Psoas muscle (tissue), 8 donors: Measurements from ENCODE around the gene BCKDHB. TPM values are rescaled to one million over a fixed set of nuclear protein-coding genes. Genes with fewer than 3 reads are reported as not detected.

Experiments used
- ATAC-seq, 4 donors: fragments of 200-7000 bp; cut with Tn5 transposase; one replicate each; pipeline ENCODE4 v1.9.1; 2020; ENCODE audit warnings: moderate library complexity in 3 of 4, mild to moderate bottlenecking in 2 of 4
- DNase-seq, 2 donors: peaks; one replicate each; pipeline ENCODE4 v3.0.0-alpha.2; 2020
- H3K27ac ChIP-seq: fragments of 200-600 bp; one replicate; pipeline ENCODE4 v1.8.0; 2022
- H3K27me3 ChIP-seq, 3 donors: fragments of 200-600 bp in 1 of 3; one replicate each; pipeline versions ENCODE4 v1.6.1 to v1.8.0; 2013 to 2022; ENCODE audit warnings: low read length in 2 of 3, mild to moderate bottlenecking in 2 of 3, moderate library complexity in 1 of 3; ENCODE audit not compliant: insufficient read depth in 3 of 3
- H3K36me3 ChIP-seq, 2 donors: fragments of 200-600 bp in 1 of 2; one replicate each; pipeline versions ENCODE4 v1.6.1 to v1.8.0; 2013 to 2022; ENCODE audit warnings: low read depth in 1 of 2, mild to moderate bottlenecking in 1 of 2, moderate library complexity in 1 of 2; ENCODE audit not compliant: insufficient read depth in 1 of 2
- H3K4me1 ChIP-seq: fragments of 200-600 bp; one replicate; pipeline ENCODE4 v1.8.0; 2022
- H3K4me3 ChIP-seq: fragments of 200-600 bp; one replicate; pipeline ENCODE4 v1.8.0; 2022; ENCODE audit warnings: mild to moderate bottlenecking
- H3K9me3 ChIP-seq: fragments of 200-600 bp; one replicate; pipeline ENCODE4 v1.8.0; 2022
- WGBS, 3 donors: extraction: QIAGEN DNeasy Blood & Tissue Kit; methylation state at CpG; one replicate each; pipeline versions ENCODE4 v1.1.6 to v1.1.7; 2013; 5-methylcytosine and 5-hydroxymethylcytosine counted together
- intact Hi-C, 2 donors: fragments of 100-400 bp; cut with DNase I; formaldehyde crosslinking; loops; one replicate each; pipeline versions ENCODE4 v1.11.0 to v1.14.2; 2022
- polyA plus RNA-seq, 3 donors: library from polyadenylated mRNA; stranded (reverse); fragments of 200-250 nt; gene quantifications; one replicate each; pipeline ENCODE4 v1.2.3, GENCODE V29; 2013
- total RNA-seq, 4 donors: library from RNA; stranded (reverse); fragmentation: NEBNext Ultra II Directional in 2 of 4; extraction: Animal tissue kit (Norgen Biotek cat#: 25700) in 2 of 4; gene quantifications; one replicate each; pipeline versions ENCODE4 v1.2.1 to v1.2.4, GENCODE V29; 2021 to 2023
- TF ChIP-seq, protein P1 (sequence below): fragments of 200-600 bp; IDR thresholded peaks from one replicate; pipeline ENCODE4 v1.8.0; 2022; ENCODE audit warnings: antibody characterized with exemption
- donor health status: healthy with polysubstance abuse.
- donor health status: DM: no; HTN: no; CAD: no; lungs with moderate emphysema.
- donor health status: Bipolar disorder and iron deficiency.
- donor health status: healthy.
- donor health status: DM: yes; HTN: yes; CAD: no.
- donor health status: DM: no; HTN: no; CAD: no.
- donor health status: DM: no; HTN: no; CAD: no.
- donor health status: DM: yes; HTN: yes; CAD: no.

BCKDHB gene
- total and polyA plus RNA-seq, 7 donors = 3.2 to 13.9 (median 6.7) TPM

DNA sequence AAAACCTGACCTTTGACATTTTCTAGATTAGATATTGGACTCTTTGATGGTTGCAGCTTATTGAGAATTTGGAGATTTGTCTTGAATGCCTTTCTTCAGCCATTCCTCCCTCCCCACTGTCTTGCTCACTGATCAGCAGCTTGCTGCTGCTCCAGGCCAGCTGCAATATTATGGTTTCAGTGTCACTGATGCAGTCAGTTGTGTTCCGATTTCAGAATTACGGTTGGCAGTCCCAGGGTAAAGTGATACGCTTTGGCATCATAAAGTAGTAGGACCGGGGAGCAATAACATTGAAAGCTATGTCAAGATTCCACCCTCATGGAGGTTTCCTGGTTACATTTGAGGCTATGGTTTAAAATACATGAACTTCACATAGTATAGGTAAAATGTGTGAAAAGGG, 152.6 kb downstream of the BCKDHB start:
- H3K36me3 ChIP-seq = no peaks in the 10 kb centered on the region

DNA sequence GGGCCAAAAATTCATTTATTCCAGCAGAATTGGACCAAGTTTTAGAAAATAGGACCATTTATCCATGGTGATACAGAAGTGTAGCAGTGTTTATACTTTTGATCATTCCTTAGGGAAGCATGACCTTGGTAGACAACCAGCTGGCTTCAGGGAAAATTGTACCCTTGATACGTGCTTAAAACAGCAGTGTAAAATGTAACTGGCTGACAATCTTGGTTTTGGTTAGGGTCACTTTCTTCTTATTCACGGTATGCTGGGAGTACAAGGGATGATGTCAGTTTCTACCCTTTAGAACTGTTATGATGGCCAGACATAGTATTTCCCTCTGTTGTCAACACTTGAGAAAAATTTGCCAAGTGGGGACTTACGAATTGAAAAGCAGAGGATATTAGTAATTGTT, 157.1 kb downstream of the BCKDHB start:
- Histone ChIP-seq H3K4me1 (peaks cover 5% of the 10 kb centered on the region), H3K27ac (no peak overlapping the region), H3K4me3 (no peak overlapping the region), H3K27me3 (no peaks in the 10 kb centered on the region), H3K36me3 (no peaks in the 10 kb centered on the region), H3K9me3 (no peaks in the 10 kb centered on the region)
- WGBS, 3 donors = 41 to 55% (median 41%) methylated on average over 3 of the region's 3 CpGs
- intact Hi-C loops = no loop called here
- TF ChIP-seq, protein P1, sequence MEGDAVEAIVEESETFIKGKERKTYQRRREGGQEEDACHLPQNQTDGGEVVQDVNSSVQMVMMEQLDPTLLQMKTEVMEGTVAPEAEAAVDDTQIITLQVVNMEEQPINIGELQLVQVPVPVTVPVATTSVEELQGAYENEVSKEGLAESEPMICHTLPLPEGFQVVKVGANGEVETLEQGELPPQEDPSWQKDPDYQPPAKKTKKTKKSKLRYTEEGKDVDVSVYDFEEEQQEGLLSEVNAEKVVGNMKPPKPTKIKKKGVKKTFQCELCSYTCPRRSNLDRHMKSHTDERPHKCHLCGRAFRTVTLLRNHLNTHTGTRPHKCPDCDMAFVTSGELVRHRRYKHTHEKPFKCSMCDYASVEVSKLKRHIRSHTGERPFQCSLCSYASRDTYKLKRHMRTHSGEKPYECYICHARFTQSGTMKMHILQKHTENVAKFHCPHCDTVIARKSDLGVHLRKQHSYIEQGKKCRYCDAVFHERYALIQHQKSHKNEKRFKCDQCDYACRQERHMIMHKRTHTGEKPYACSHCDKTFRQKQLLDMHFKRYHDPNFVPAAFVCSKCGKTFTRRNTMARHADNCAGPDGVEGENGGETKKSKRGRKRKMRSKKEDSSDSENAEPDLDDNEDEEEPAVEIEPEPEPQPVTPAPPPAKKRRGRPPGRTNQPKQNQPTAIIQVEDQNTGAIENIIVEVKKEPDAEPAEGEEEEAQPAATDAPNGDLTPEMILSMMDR = no peak
- ATAC-seq = no peak
- DNase-seq = no peak

More for the DNA sequence above, 152.6 kb downstream of the BCKDHB start:
- DNase-seq = no peak
- TF ChIP-seq, protein P1 = no peak
- Histone ChIP-seq H3K4me1 (peaks cover 6% of the 10 kb centered on the region), H3K27me3 (no peaks in the 10 kb centered on the region), H3K27ac (no peak overlapping the region), H3K9me3 (no peaks in the 10 kb centered on the region), H3K4me3 (no peak overlapping the region)
- peak; percentile 71 to 84 (median 76) for ATAC-seq
- intact Hi-C loops = no loop called here
- WGBS, 3 donors = 25 to 41% (median 27%) methylated on average over 4 of the region's 4 CpGs

DNA sequence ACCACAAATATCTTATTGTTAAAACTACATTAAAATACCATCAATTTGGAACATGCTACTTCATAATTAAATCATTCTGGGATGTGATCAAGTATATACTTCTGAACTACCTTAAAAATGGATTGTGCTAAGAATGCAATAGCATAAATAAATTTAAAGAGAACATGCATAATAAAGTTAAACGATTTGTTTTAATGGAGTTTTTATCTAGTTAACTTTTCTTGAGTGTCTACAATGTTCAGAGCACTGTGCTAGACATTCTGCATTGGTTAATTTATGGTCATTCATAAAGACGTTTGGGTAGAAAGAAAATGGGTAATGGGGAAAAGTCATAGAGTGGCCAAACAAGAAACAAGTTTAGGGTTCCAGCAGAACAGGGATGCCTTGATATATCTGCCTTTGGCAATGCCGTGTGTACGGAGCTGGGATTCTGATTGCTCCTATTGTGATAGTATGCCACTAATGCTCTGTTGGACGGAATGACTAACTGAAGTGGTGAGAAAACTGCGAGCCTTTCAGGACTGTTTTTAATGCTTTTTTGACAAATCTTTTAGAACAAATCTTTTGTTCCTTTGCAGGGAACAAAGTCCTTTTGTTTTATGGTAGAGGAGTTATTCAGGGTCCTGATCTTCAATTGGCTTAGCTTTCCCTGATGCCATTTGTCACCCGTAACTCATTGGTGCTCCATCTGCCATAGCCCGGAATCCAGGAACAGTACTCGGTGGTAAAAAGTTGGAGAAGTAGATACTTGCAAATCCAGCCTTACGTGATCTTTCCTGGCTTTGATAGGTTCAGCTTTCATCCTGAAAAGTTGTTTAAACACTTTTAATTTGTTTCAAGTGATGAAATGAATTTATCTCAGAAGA, 162.6 kb downstream of the BCKDHB start:
- WGBS, 3 donors = 39 to 55% (median 41%) methylated on average over 10 of the region's 10 CpGs
- no peaks in the 10 kb centered on the region for H3K36me3 ChIP-seq

DNA sequence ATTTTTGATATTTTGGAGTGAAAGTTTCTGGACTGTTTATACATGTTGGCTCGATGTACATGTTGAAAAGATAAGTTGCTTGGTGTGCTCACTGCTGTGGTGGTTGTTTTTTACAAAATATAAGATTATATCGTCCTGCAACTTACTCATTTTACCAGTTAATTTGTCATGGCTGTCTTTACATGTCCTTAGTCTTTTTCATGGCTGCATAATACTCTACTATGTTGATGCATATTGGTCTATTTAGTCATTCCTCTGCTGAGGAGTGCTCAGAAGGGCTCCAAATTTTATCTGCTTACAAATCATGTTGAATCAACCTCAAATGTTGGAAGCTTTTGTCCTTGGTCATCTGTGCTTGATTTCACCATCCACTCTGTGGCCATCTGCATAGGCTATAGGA, 164.6 kb downstream of the BCKDHB start:
- H3K9me3 ChIP-seq = no peaks in the 10 kb centered on the region
- intact Hi-C loops = no loop called here
- TF ChIP-seq, protein P1 = no peak
- ATAC-seq = no peak
- no peaks in the 10 kb centered on the region for H3K36me3 ChIP-seq
- no peak for DNase-seq
- 91 to 99% (median 98%) methylated on average over 2 of the region's 2 CpGs for WGBS, 3 donors
- H3K4me1 ChIP-seq = no peaks in the 10 kb centered on the region
- H3K27me3 ChIP-seq = no peaks in the 10 kb centered on the region
- H3K4me3 ChIP-seq = no peak overlapping the region
- H3K27ac ChIP-seq = no peak overlapping the region

More for the DNA sequence above, 162.6 kb downstream of the BCKDHB start:
- DNase-seq = no peak
- ATAC-seq = no peak
- H3K4me1 ChIP-seq = no peaks in the 10 kb centered on the region
- H3K27me3 ChIP-seq = no peaks in the 10 kb centered on the region
- intact Hi-C loops = no loop called here
- H3K9me3 ChIP-seq = no peaks in the 10 kb centered on the region
- no peak overlapping the region for H3K27ac ChIP-seq
- TF ChIP-seq, protein P1 = no peak
- no peak overlapping the region for H3K4me3 ChIP-seq
